ENCODE results near the gene CCDC149.

CCDC149 gene

DNA sequence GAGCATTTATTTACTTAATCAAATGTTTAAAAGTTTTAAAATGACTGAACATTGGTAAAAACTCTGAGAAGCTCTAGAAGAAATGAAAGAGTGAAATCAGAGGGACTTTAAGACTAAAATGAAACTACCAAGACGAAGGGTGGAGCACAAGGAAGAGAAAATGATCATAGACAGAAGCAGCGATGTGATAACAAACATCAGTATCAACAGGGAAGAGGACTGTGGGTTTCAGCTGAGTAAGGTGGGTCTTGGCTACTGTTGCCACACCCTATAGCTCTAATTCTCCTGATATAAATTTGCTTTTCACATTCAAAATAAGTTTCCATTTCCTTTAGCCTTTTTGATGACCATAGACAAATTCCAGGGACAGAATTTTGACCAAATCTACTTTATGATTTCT is 99.1 kb downstream of the CCDC149 start:
- no peaks in the 10 kb centered on the region for H3K27me3 ChIP-seq (ENCODE audit: control insufficient read depth, insufficient read depth, low read length)
- H3K36me3 ChIP-seq (ENCODE audit: control insufficient read depth, insufficient read depth, low read length) = no peaks in the 10 kb centered on the region
- no peaks in the 10 kb centered on the region for H3K9me3 ChIP-seq (ENCODE audit: control insufficient read depth, insufficient read depth, low read length)
- no peak overlapping the region for H3K4me3 ChIP-seq (ENCODE audit: low read depth, low read length)
- H3K9ac ChIP-seq (ENCODE audit: low read depth, low read length) = no peak overlapping the region
- H3K4me1 ChIP-seq (ENCODE audit: control insufficient read depth, insufficient read depth, low read length) = no peaks in the 10 kb centered on the region; the same call in 1 of the 2 replicates
- no peak overlapping the region for H3K27ac ChIP-seq (ENCODE audit: low read depth, low read length)

GRCh38 chr4:24810871-24811631 is 101.8 kb downstream of the CCDC149 start:
- Histone ChIP-seq H3K27ac (ENCODE audit: low read depth, low read length) (no peak overlapping the region), H3K4me3 (ENCODE audit: low read depth, low read length) (no peak overlapping the region), H3K36me3 (ENCODE audit: control insufficient read depth, insufficient read depth, low read length) (no peaks in the 10 kb centered on the region), H3K9ac (ENCODE audit: low read depth, low read length) (no peak overlapping the region), H3K27me3 (ENCODE audit: control insufficient read depth, insufficient read depth, low read length) (no peaks in the 10 kb centered on the region), H3K9me3 (ENCODE audit: control insufficient read depth, insufficient read depth, low read length) (no peaks in the 10 kb centered on the region), H3K4me1 (ENCODE audit: control insufficient read depth, insufficient read depth, low read length) (no peaks in the 10 kb centered on the region; the same call in 1 of the 2 replicates)

DNA sequence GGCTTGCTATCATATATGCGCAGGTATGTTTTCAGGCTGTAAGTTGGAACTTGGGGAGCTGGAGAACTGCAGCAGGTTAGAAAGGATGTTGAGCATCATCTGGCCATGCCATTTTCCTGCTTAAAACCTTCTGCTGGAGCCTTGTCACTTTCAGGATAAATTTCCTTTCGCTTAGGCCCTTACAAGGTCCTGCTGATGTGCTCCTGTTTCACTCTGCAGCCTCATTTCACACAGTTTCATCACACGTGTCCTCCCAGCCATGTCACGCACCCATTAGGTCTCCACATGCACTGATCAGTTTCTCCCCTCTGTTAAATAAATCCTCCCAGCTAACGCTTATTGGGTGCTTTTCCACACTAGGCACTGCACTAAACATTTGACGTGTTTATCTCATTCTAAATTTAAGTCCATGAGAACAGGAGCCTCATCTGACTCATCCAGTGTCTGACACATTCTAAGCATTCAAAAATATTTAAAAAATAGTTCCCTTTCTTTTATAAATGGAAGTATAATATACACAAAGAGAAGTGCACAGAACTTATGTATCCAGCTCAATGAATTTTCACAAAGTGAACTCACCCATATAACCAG is 102.9 kb downstream of the CCDC149 start:
- H3K27me3 ChIP-seq (ENCODE audit: control insufficient read depth, insufficient read depth, low read length) = no peaks in the 10 kb centered on the region
- H3K27ac ChIP-seq (ENCODE audit: low read depth, low read length) = no peak overlapping the region
- H3K4me3 ChIP-seq (ENCODE audit: low read depth, low read length) = no peak overlapping the region
- H3K36me3 ChIP-seq (ENCODE audit: control insufficient read depth, insufficient read depth, low read length) = no peaks in the 10 kb centered on the region
- no peak overlapping the region for H3K9ac ChIP-seq (ENCODE audit: low read depth, low read length)
- peaks cover 6% of the 10 kb centered on the region; the same call in 1 of the 2 replicates for H3K4me1 ChIP-seq (ENCODE audit: control insufficient read depth, insufficient read depth, low read length)
- no peaks in the 10 kb centered on the region for H3K9me3 ChIP-seq (ENCODE audit: control insufficient read depth, insufficient read depth, low read length)

DNA sequence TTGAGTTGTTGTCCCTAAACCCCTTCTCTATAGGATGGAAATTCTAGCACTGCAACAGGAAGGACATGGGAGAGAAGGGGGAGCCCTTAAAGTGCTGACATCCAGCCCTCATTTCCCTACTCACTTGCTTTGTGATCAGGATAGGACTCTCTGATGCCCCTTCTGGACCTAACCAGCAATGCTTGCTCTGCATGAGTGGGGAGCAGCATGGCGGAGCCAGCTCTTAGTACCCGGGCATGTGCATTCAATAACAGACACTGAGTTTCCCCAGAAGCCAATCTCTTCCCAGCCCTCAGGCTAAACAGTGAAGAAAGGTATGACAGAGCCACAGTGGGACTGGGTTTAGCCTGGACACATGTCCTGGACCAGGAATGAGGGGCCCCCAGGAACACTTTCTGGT is 103.5 kb downstream of the CCDC149 start:
- Histone ChIP-seq H3K4me1 (ENCODE audit: control insufficient read depth, insufficient read depth, low read length) (peaks cover 6% of the 10 kb centered on the region; the same call in 1 of the 2 replicates), H3K9ac (ENCODE audit: low read depth, low read length) (no peak overlapping the region), H3K27ac (ENCODE audit: low read depth, low read length) (no peak overlapping the region), H3K36me3 (ENCODE audit: control insufficient read depth, insufficient read depth, low read length) (no peaks in the 10 kb centered on the region), H3K27me3 (ENCODE audit: control insufficient read depth, insufficient read depth, low read length) (no peaks in the 10 kb centered on the region), H3K9me3 (ENCODE audit: control insufficient read depth, insufficient read depth, low read length) (no peaks in the 10 kb centered on the region), H3K4me3 (ENCODE audit: low read depth, low read length) (no peak overlapping the region)

DNA sequence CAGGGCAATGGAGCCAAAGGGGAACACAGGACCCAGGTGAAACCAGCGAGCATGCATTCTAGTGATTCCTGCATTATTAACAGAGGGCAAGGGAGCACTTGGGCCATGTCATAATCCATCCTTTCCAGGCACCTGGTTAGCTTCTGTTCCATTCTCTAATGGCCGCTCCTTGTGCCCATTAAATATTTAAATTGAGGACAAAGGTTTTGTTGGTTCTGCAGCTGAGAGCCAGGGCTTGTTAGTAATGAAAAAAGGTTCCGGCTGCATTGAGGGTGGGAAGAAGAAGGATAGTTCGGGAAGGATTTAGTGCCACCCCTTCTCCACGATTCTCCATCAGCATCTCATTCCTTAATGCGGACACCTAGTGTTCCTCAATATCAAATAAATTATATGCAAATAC is 103.9 kb downstream of the CCDC149 start:
- H3K9me3 ChIP-seq (ENCODE audit: control insufficient read depth, insufficient read depth, low read length) = no peaks in the 10 kb centered on the region
- no peak overlapping the region for H3K4me3 ChIP-seq (ENCODE audit: low read depth, low read length)
- H3K4me1 ChIP-seq (ENCODE audit: control insufficient read depth, insufficient read depth, low read length) = peaks cover 6% of the 10 kb centered on the region; the same call in 1 of the 2 replicates

GRCh38 chr4:24808261-24808660 is 104.6 kb downstream of the CCDC149 start:
- no peaks in the 10 kb centered on the region for H3K36me3 ChIP-seq (ENCODE audit: control insufficient read depth, insufficient read depth, low read length)
- H3K4me3 ChIP-seq (ENCODE audit: low read depth, low read length) = no peak overlapping the region
- peaks cover 6% of the 10 kb centered on the region; the same call in 1 of the 2 replicates for H3K4me1 ChIP-seq (ENCODE audit: control insufficient read depth, insufficient read depth, low read length)
- H3K9ac ChIP-seq (ENCODE audit: low read depth, low read length) = no peak overlapping the region
- H3K27ac ChIP-seq (ENCODE audit: low read depth, low read length) = no peak overlapping the region
- no peaks in the 10 kb centered on the region for H3K9me3 ChIP-seq (ENCODE audit: control insufficient read depth, insufficient read depth, low read length)
- no peaks in the 10 kb centered on the region for H3K27me3 ChIP-seq (ENCODE audit: control insufficient read depth, insufficient read depth, low read length)

More for the DNA sequence above, 103.9 kb downstream of the CCDC149 start:
- no peak overlapping the region for H3K9ac ChIP-seq (ENCODE audit: low read depth, low read length)
- H3K27ac ChIP-seq (ENCODE audit: low read depth, low read length) = no peak overlapping the region
- no peaks in the 10 kb centered on the region for H3K27me3 ChIP-seq (ENCODE audit: control insufficient read depth, insufficient read depth, low read length)
- H3K36me3 ChIP-seq (ENCODE audit: control insufficient read depth, insufficient read depth, low read length) = no peaks in the 10 kb centered on the region

DNA sequence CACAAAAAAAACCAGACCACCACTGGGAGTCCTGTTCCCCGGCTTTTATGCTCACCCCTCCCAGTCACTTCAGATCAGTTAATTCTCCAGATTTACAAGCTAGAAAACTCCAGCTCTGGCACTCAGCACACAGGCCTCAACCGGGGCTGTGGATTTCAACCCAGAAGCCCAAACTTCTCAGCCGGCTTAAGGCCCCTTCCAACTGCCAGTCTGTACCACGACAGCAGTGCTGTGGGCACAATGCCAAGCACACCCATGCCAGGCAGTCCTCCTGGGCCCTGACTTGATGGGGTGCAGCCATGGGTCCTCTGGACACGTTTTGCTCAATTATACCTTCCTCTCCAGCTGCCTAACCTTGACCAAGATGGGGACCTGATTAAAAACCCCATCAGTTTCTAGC is 105.2 kb downstream of the CCDC149 start:
- no peaks in the 10 kb centered on the region for H3K27me3 ChIP-seq (ENCODE audit: control insufficient read depth, insufficient read depth, low read length)
- peaks cover 6% of the 10 kb centered on the region; the same call in 1 of the 2 replicates for H3K4me1 ChIP-seq (ENCODE audit: control insufficient read depth, insufficient read depth, low read length)
- no peaks in the 10 kb centered on the region for H3K36me3 ChIP-seq (ENCODE audit: control insufficient read depth, insufficient read depth, low read length)
- H3K9ac ChIP-seq (ENCODE audit: low read depth, low read length) = no peak overlapping the region
- no peaks in the 10 kb centered on the region for H3K9me3 ChIP-seq (ENCODE audit: control insufficient read depth, insufficient read depth, low read length)
- no peak overlapping the region for H3K27ac ChIP-seq (ENCODE audit: low read depth, low read length)
- H3K4me3 ChIP-seq (ENCODE audit: low read depth, low read length) = no peak overlapping the region

GRCh38 chr4:24806206-24806990 is 106.4 kb downstream of the CCDC149 start:
- Histone ChIP-seq H3K9me3 (ENCODE audit: control insufficient read depth, insufficient read depth, low read length) (no peaks in the 10 kb centered on the region), H3K4me1 (ENCODE audit: control insufficient read depth, insufficient read depth, low read length) (peaks cover 9% of the 10 kb centered on the region; the same call in 1 of the 2 replicates), H3K4me3 (ENCODE audit: low read depth, low read length) (no peak overlapping the region), H3K27me3 (ENCODE audit: control insufficient read depth, insufficient read depth, low read length) (peaks cover 10% of the 10 kb centered on the region), H3K27ac (ENCODE audit: low read depth, low read length) (no peak overlapping the region), H3K9ac (ENCODE audit: low read depth, low read length) (no peak overlapping the region), H3K36me3 (ENCODE audit: control insufficient read depth, insufficient read depth, low read length) (no peaks in the 10 kb centered on the region)

DNA sequence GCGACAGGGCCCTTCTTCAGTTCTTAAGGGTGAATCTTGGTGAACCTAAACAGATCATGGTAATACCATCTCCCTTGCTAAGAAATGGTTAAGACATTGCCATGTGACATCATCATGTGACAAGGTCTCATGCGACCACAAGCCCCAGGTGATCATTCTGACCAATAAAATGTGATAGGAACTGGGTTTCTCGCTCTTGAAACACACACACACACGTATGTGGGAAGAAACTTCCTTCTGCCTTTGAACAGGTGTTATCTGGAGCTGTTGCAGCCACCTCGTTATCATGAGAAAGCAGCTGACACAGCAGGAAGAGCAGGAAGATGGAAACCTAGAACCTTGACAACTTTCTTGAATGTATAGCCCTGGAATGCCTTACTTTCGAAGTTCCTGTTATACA is 107.3 kb downstream of the CCDC149 start:
- Histone ChIP-seq H3K27me3 (ENCODE audit: control insufficient read depth, insufficient read depth, low read length) (peaks cover 18% of the 10 kb centered on the region), H3K36me3 (ENCODE audit: control insufficient read depth, insufficient read depth, low read length) (no peaks in the 10 kb centered on the region), H3K9me3 (ENCODE audit: control insufficient read depth, insufficient read depth, low read length) (no peaks in the 10 kb centered on the region), H3K4me1 (ENCODE audit: control insufficient read depth, insufficient read depth, low read length) (peaks cover 13% of the 10 kb centered on the region; the same call in 1 of the 2 replicates), H3K27ac (ENCODE audit: low read depth, low read length) (no peak overlapping the region), H3K9ac (ENCODE audit: low read depth, low read length) (no peak overlapping the region), H3K4me3 (ENCODE audit: low read depth, low read length) (no peak overlapping the region)

DNA sequence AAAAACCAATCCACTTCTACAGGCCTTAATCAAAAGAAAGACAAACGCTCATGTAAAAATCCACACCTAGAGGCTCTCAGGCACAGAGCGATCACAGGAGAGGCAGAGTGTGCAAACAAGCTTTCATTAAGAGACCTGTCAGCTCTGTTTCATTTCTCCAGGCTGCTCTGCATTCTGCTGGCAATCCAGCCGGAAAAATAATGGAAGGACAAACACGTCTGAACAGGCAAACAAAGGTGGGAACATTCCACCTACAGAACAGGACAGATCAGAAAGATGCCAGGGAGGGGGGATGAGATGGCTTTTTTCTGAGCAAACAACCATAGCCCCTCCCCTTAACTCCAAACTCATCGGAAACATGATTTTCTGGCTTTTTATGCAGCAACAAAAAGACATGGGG is 107.8 kb downstream of the CCDC149 start:
- peaks cover 23% of the 10 kb centered on the region for H3K27me3 ChIP-seq (ENCODE audit: control insufficient read depth, insufficient read depth, low read length)
- no peak overlapping the region for H3K4me3 ChIP-seq (ENCODE audit: low read depth, low read length)
- no peaks in the 10 kb centered on the region for H3K36me3 ChIP-seq (ENCODE audit: control insufficient read depth, insufficient read depth, low read length)
- H3K9ac ChIP-seq (ENCODE audit: low read depth, low read length) = no peak overlapping the region
- H3K27ac ChIP-seq (ENCODE audit: low read depth, low read length) = no peak overlapping the region
- H3K4me1 ChIP-seq (ENCODE audit: control insufficient read depth, insufficient read depth, low read length) = peaks cover 13% of the 10 kb centered on the region; the same call in 1 of the 2 replicates
- H3K9me3 ChIP-seq (ENCODE audit: control insufficient read depth, insufficient read depth, low read length) = no peaks in the 10 kb centered on the region
